ENCODE data around the gene PGLYRP2. TPM values are rescaled to one million over a fixed set of nuclear protein-coding genes. Genes with fewer than 3 reads are reported as not detected.

The PGLYRP2 gene
- total and polyA plus RNA-seq, 9 of the 15 experiments (the other 6 are each of a cell fraction or from before 2014, with no cell fraction given): not detected

DNA sequence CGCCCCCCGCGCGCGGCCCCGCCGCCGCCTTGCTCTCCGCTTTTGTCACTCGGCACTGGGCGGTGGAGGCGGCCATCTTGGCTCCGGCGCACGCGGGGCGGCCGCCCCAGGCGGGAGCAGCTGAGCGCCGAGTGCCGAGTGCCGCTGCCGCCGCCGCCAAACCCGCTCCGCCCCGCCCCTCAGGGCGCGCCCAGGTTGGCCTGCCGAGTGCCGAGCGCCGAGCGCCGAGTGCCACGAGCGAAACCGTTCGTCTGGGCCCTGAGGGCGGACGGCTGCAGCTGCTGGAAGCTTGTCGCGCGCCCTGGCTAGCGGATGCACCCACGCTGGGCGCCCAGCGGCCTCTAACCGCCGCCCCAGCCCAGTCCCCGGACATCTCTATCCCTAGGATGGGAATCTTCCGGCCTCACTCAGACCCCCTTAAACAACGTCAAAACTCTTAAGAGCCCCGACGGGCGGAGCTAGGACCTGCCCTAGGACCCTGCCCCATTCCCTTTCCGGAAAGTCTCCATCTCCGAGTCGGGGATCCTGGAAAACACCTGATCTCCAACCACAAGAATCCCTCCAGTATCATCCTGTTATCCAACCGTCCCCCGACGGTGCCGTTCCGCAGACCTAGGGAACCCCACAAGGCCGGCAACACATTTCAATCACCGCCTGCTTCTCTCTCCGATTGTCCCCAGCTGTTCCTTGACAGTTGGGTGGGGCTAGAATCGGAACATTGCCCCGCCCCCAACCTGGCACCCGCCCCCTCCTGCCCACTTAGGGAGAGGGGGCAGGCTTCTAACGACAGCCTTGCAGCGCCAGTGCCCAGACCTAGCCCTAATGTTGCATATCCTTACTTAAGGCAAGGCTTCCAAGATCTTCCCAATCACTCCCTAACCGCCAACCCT is 46.4 kb downstream of the PGLYRP2 start (continued):
- TF ChIP-seq GATA2 (CRISPR knock-in tag; IDR thresholded peaks at IDR 0.05) (no peak), STAG1 (CRISPR knock-in tag; IDR thresholded peaks at IDR 0.05; ENCODE audit: borderline replicate concordance) (0 out of 2 replicates have a peak, but pooled peaks have one; percentile 9), SRSF9 (IDR thresholded peaks at IDR 0.05; ENCODE audit: borderline replicate concordance, low read depth, low read length) (no peak), CBX3 (IDR thresholded peaks at IDR 0.05; ENCODE audit: borderline replicate concordance in 1 of 2, low read length in 2 of 2) (no peak), CC2D1A (IDR thresholded peaks at IDR 0.05) (no peak), NCOR1 (IDR thresholded peaks at IDR 0.05) (no peak), SRSF7 (optimal IDR thresholded peaks at IDR 0.05; ENCODE audit: low read depth, low read length) (no peak), BRCA1 (IDR thresholded peaks at IDR 0.05) (no peak), BRCA1 (CRISPR knock-in tag; IDR thresholded peaks at IDR 0.05) (no peak), SIRT6 (IDR thresholded peaks at IDR 0.05; ENCODE audit: low read depth, low read length) (no peak), NR1H2 (CRISPR knock-in tag; IDR thresholded peaks at IDR 0.05) (no peak), TCF7L2 (IDR thresholded peaks at IDR 0.05; ENCODE audit: low read depth, low read length) (no peak), RBFOX2 (IDR thresholded peaks at IDR 0.05; ENCODE audit: low read depth, low read length) (peak; percentile 87), HEY1 (CRISPR knock-in tag; IDR thresholded peaks at IDR 0.05; ENCODE audit: borderline replicate concordance) (no peak), SPI1 (IDR thresholded peaks at IDR 0.05; ENCODE audit: borderline replicate concordance, low read depth, low read length) (no peak), MYBL2 (IDR thresholded peaks at IDR 0.05; ENCODE audit: low read depth) (no peak), MYBL2 (CRISPR knock-in tag; IDR thresholded peaks at IDR 0.05; ENCODE audit: borderline replicate concordance) (no peak), GTF2F1 (IDR thresholded peaks at IDR 0.05; ENCODE audit: low read depth, low read length) (no peak; the same call in 1 of the 2 replicates)
- TF ChIP-seq, protein P1, sequence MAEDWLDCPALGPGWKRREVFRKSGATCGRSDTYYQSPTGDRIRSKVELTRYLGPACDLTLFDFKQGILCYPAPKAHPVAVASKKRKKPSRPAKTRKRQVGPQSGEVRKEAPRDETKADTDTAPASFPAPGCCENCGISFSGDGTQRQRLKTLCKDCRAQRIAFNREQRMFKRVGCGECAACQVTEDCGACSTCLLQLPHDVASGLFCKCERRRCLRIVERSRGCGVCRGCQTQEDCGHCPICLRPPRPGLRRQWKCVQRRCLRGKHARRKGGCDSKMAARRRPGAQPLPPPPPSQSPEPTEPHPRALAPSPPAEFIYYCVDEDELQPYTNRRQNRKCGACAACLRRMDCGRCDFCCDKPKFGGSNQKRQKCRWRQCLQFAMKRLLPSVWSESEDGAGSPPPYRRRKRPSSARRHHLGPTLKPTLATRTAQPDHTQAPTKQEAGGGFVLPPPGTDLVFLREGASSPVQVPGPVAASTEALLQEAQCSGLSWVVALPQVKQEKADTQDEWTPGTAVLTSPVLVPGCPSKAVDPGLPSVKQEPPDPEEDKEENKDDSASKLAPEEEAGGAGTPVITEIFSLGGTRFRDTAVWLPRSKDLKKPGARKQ (CRISPR knock-in tag; IDR thresholded peaks at IDR 0.05): no peak
- TF ChIP-seq, protein P2, sequence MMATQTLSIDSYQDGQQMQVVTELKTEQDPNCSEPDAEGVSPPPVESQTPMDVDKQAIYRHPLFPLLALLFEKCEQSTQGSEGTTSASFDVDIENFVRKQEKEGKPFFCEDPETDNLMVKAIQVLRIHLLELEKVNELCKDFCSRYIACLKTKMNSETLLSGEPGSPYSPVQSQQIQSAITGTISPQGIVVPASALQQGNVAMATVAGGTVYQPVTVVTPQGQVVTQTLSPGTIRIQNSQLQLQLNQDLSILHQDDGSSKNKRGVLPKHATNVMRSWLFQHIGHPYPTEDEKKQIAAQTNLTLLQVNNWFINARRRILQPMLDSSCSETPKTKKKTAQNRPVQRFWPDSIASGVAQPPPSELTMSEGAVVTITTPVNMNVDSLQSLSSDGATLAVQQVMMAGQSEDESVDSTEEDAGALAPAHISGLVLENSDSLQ (IDR thresholded peaks at IDR 0.05): 0 out of 2 replicates have a peak, but pooled peaks have one; percentile 6
- TF ChIP-seq, protein P3, sequence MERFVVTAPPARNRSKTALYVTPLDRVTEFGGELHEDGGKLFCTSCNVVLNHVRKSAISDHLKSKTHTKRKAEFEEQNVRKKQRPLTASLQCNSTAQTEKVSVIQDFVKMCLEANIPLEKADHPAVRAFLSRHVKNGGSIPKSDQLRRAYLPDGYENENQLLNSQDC (CRISPR knock-in tag; IDR thresholded peaks at IDR 0.05): peak; percentile 86; the same call in 1 of the 2 replicates
